SU-DHL-6 (cell line): ENCODE results near the gene TMEM192.

ENCODE experiments used
- CTCF ChIP-seq: fragments of 200-600 bp; sonication (generic); IDR thresholded peaks from one replicate; pipeline ENCODE4 v1.5.1; 2017; ENCODE audit warnings: antibody characterized with exemption, mild to moderate bottlenecking, low read length, moderate library complexity; ENCODE audit not compliant: insufficient read depth, poor library complexity, severe bottlenecking
- EZH2phosphoT487 ChIP-seq: fragments of 200-600 bp; sonication (generic), shearing (Covaris generic); conservative IDR thresholded peaks from 2 replicates; pipeline ENCODE4 v1.6.1; 2018; ENCODE audit warnings: mild to moderate bottlenecking, antibody characterized with exemption, low read length, moderate library complexity, mixed read lengths

- no peak for TF ChIP-seq CTCF
- TF ChIP-seq EZH2phosphoT487, result no peak
Observed at GRCh38 chr4:165077034-165077578, 35.6 kb downstream of the TMEM192 start.
